ENCODE data around the gene GATD1. TPM values are rescaled to one million over a fixed set of nuclear protein-coding genes. Genes with fewer than 3 reads are reported as not detected.
A peak's percentile ranks its signal among the peaks of the same experiment; 100 is the strongest.

Gene GATD1
- total and polyA plus RNA-seq, 2 donors (not counting 1 experiment from before 2014, with no cell fraction given): 14.7 to 20.3 TPM

DNA sequence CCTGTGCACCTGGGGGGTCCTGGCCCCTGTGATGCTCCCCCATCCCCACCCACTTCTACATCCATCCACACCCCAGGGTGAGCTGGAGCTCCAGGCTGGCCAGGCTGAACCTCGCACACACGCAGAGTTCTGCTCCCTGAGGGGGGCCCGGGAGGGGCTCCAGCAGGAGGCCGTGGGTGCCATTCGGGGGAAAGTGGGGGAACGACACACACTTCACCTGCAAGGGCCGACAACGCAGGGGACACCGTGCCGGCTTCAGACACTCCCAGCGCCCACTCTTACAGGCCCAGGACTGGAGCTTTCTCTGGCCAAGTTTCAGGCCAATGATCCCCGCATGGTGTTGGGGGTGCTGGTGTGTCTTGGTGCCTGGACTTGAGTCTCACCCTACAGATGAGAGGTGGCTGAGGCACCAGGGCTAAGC is 50.0 kb downstream of the GATD1 start:
- no peak overlapping the region for H2AFZ ChIP-seq (ENCODE audit: low read length)
- no peak overlapping the region for H3K9ac ChIP-seq (ENCODE audit: insufficient read depth, low read length)
- H3K4me3 ChIP-seq (replicated peaks in 1 of 4; ENCODE audit: control extremely low read depth in 1 of 4, insufficient read depth in 1 of 4, low read depth in 3 of 4, low read length in 4 of 4): no peak overlapping the region
- TF ChIP-seq, protein P1, sequence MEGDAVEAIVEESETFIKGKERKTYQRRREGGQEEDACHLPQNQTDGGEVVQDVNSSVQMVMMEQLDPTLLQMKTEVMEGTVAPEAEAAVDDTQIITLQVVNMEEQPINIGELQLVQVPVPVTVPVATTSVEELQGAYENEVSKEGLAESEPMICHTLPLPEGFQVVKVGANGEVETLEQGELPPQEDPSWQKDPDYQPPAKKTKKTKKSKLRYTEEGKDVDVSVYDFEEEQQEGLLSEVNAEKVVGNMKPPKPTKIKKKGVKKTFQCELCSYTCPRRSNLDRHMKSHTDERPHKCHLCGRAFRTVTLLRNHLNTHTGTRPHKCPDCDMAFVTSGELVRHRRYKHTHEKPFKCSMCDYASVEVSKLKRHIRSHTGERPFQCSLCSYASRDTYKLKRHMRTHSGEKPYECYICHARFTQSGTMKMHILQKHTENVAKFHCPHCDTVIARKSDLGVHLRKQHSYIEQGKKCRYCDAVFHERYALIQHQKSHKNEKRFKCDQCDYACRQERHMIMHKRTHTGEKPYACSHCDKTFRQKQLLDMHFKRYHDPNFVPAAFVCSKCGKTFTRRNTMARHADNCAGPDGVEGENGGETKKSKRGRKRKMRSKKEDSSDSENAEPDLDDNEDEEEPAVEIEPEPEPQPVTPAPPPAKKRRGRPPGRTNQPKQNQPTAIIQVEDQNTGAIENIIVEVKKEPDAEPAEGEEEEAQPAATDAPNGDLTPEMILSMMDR (conservative IDR thresholded peaks at IDR 0.05 in 1 of 2, IDR thresholded peaks at IDR 0.05 in 1 of 2; ENCODE audit: low read depth in 1 of 2, low read length in 2 of 2): no peak
- TF ChIP-seq EZH2 (IDR thresholded peaks at IDR 0.05; ENCODE audit: low read length, missing control alignments): no peak
- no peak overlapping the region for H3K27ac ChIP-seq (ENCODE audit: insufficient read depth, low read length)
- no peak overlapping the region for H3K4me2 ChIP-seq (ENCODE audit: extremely low read depth, insufficient read depth, low read length)
- peaks cover 5% of the 10 kb centered on the region for H3K36me3 ChIP-seq (ENCODE audit: control insufficient read depth, insufficient read depth, low read length)
- H3K27me3 ChIP-seq (ENCODE audit: control insufficient read depth, insufficient read depth, low read length): peaks cover 8% of the 10 kb centered on the region
- no peaks in the 10 kb centered on the region for H3K9me3 ChIP-seq (ENCODE audit: control insufficient read depth, insufficient read depth, low read depth, low read length)
- no peak for DNase-seq (ENCODE audit: low read depth in 2 of 2)
- H4K20me1 ChIP-seq (ENCODE audit: control insufficient read depth, extremely low read depth, insufficient read depth, low read length): no peaks in the 10 kb centered on the region
- peaks cover 16% of the 10 kb centered on the region for H3K4me1 ChIP-seq (ENCODE audit: control insufficient read depth, extremely low read depth, insufficient read depth, low read length)
- no peaks in the 10 kb centered on the region for H3K79me2 ChIP-seq (ENCODE audit: control insufficient read depth, insufficient read depth, low read length)

DNA sequence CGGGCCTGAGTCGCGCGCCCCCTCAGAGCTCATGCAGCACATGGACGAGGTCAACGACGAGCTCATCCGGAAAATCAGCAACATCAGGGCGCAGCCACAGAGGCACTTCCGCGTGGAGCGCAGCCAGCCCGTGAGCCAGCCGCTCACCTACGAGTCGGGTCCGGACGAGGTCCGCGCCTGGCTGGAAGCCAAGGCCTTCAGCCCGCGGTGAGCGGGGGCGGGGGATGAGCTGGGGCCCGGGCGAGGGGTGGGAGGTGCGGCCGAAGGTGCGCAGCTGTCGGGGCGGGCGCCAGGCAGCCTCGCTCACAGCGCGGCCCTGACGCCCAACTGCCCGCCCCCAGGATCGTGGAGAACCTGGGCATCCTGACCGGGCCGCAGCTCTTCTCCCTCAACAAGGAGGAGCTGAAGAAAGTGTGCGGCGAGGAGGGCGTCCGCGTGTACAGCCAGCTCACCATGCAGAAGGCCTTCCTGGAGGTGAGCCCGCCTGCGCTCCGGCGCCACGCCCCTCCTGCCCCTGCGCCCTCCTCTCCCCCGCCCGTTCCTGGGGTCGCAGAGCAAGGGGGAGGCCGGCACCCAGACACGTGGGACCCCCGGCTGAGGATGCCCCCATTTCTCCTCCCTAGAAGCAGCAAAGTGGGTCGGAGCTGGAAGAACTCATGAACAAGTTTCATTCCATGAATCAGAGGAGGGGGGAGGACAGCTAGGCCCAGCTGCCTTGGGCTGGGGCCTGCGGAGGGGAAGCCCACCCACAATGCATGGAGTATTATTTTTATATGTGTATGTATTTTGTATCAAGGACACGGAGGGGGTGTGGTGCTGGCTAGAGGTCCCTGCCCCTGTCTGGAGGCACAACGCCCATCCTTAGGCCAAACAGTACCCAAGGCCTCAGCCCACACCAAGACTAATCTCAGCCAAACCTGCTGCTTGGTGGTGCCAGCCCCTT is 50.7 kb downstream of the GATD1 start:
- peak in 1 of 2 donors; percentile 68 for DNase-seq (ENCODE audit: low read depth in 2 of 2)

DNA sequence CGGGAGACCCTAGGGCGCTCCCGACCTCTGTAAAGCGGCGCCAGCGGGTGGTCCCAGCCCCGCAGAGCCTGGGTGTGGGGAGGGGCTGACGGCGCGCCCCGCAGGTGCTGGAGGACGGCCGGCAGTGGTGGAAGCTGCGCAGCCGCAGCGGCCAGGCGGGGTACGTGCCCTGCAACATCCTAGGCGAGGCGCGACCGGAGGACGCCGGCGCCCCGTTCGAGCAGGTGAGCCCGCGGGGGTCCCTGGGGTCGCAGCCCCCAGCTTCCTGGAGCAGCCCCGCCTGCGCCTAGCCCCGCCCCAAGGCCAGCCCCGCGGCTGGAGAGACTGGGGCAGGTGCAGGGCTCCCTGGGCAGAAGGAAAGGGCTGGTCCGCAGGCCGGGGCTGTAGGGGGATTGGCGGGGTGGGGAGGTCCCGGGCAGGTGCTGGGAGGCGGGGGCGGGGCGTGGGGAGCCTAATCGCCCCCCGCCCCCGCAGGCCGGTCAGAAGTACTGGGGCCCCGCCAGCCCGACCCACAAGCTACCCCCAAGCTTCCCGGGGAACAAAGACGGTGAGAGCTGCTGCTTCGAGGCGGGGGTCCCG is 51.6 kb downstream of the GATD1 start:
- no peaks in the 10 kb centered on the region for H4K20me1 ChIP-seq (ENCODE audit: control insufficient read depth, extremely low read depth, insufficient read depth, low read length)
- peaks cover 5% of the 10 kb centered on the region for H3K36me3 ChIP-seq (ENCODE audit: control insufficient read depth, insufficient read depth, low read length)
- H3K9me3 ChIP-seq (ENCODE audit: control insufficient read depth, insufficient read depth, low read depth, low read length): no peaks in the 10 kb centered on the region
- no peak for DNase-seq (ENCODE audit: low read depth in 2 of 2)
- no peak for TF ChIP-seq EZH2 (IDR thresholded peaks at IDR 0.05; ENCODE audit: low read length, missing control alignments)
- TF ChIP-seq, protein P1 (conservative IDR thresholded peaks at IDR 0.05 in 1 of 2, IDR thresholded peaks at IDR 0.05 in 1 of 2; ENCODE audit: low read depth in 1 of 2, low read length in 2 of 2): no peak
- H3K4me2 ChIP-seq (ENCODE audit: extremely low read depth, insufficient read depth, low read length): no peak overlapping the region
- H3K4me1 ChIP-seq (ENCODE audit: control insufficient read depth, extremely low read depth, insufficient read depth, low read length): peaks cover 16% of the 10 kb centered on the region
- H3K27me3 ChIP-seq (ENCODE audit: control insufficient read depth, insufficient read depth, low read length): peaks cover 17% of the 10 kb centered on the region
- no peak overlapping the region for H2AFZ ChIP-seq (ENCODE audit: low read length)
- H3K9ac ChIP-seq (ENCODE audit: insufficient read depth, low read length): no peak overlapping the region
- H3K27ac ChIP-seq (ENCODE audit: insufficient read depth, low read length): no peak overlapping the region
- H3K4me3 ChIP-seq (replicated peaks in 1 of 4; ENCODE audit: control extremely low read depth in 1 of 4, insufficient read depth in 1 of 4, low read depth in 3 of 4, low read length in 4 of 4): no peak overlapping the region
- H3K79me2 ChIP-seq (ENCODE audit: control insufficient read depth, insufficient read depth, low read length): no peaks in the 10 kb centered on the region

More for the DNA sequence above, 50.7 kb downstream of the GATD1 start:
- TF ChIP-seq, protein P1 (conservative IDR thresholded peaks at IDR 0.05 in 1 of 2, IDR thresholded peaks at IDR 0.05 in 1 of 2; ENCODE audit: low read depth in 1 of 2, low read length in 2 of 2): no peak
- no peak for TF ChIP-seq EZH2 (IDR thresholded peaks at IDR 0.05; ENCODE audit: low read length, missing control alignments)
- Histone ChIP-seq H3K4me2 (ENCODE audit: extremely low read depth, insufficient read depth, low read length) (no peak overlapping the region), H3K9me3 (ENCODE audit: control insufficient read depth, insufficient read depth, low read depth, low read length) (no peaks in the 10 kb centered on the region), H3K27ac (ENCODE audit: insufficient read depth, low read length) (no peak overlapping the region), H3K36me3 (ENCODE audit: control insufficient read depth, insufficient read depth, low read length) (peaks cover 5% of the 10 kb centered on the region), H3K27me3 (ENCODE audit: control insufficient read depth, insufficient read depth, low read length) (peaks cover 13% of the 10 kb centered on the region), H3K9ac (ENCODE audit: insufficient read depth, low read length) (no peak overlapping the region), H2AFZ (ENCODE audit: low read length) (no peak overlapping the region), H4K20me1 (ENCODE audit: control insufficient read depth, extremely low read depth, insufficient read depth, low read length) (no peaks in the 10 kb centered on the region), H3K4me3 (replicated peaks in 1 of 4; ENCODE audit: control extremely low read depth in 1 of 4, insufficient read depth in 1 of 4, low read depth in 3 of 4, low read length in 4 of 4) (no peak overlapping the region), H3K79me2 (ENCODE audit: control insufficient read depth, insufficient read depth, low read length) (no peaks in the 10 kb centered on the region), H3K4me1 (ENCODE audit: control insufficient read depth, extremely low read depth, insufficient read depth, low read length) (peaks cover 16% of the 10 kb centered on the region)
